Stimulated activated CD4-positive, alpha-beta T cell treated with anti-CD3 and anti-CD28 coated beads, Interleukin-4, amount 100 ng/mL, for 1 hour (primary cell): ENCODE measurements around the gene SLC35A2.

Experiments used
- DNase-seq: peaks from one replicate; pipeline ENCODE4 v3.0.0-alpha.2; 2020

Gene SLC35A2

GRCh38 chrX:48911412-48912182 is at the start of gene SLC35A2:
Gene SLC35A2, minus strand, starts transcription at chrX:48911646. Its CDS starts 10 bp downstream, at chrX:48911636.
- DNase-seq, result peak; percentile 84

- DNase-seq, result no peak
Measured at GRCh38 chrX:48960291-48960690, 48.8 kb upstream of the SLC35A2 start.

GRCh38 chrX:48958635-48959094 is 47.2 kb upstream of the SLC35A2 start:
- no peak for DNase-seq

- DNase-seq, result peak; percentile 86
Measured at GRCh38 chrX:48957827-48958634, 46.6 kb upstream of the SLC35A2 start.

- peak; percentile 73 for DNase-seq
Measured at GRCh38 chrX:48957477-48957826, 46.0 kb upstream of the SLC35A2 start, which contains the start of gene OTUD5. Gene OTUD5, minus strand, starts transcription at chrX:48957607. Its CDS starts 37 bp downstream, at chrX:48957570.

GRCh38 chrX:48956728-48957414 is 45.4 kb upstream of the SLC35A2 start:
- DNase-seq, result peak; percentile 62

GRCh38 chrX:48948589-48948988 is 37.1 kb upstream of the SLC35A2 start:
- DNase-seq, result no peak

- DNase-seq, result peak; percentile 51
Measured at GRCh38 chrX:48945517-48946348, 34.3 kb upstream of the SLC35A2 start.

- no peak for DNase-seq
Measured at GRCh38 chrX:48942895-48943294, 31.4 kb upstream of the SLC35A2 start.

GRCh38 chrX:48940404-48940955 is 29.0 kb upstream of the SLC35A2 start:
- DNase-seq, result no peak

- DNase-seq, result no peak
Measured at GRCh38 chrX:48939524-48940228, 28.2 kb upstream of the SLC35A2 start.

GRCh38 chrX:48938721-48939425 is 27.4 kb upstream of the SLC35A2 start:
- peak; percentile 67 for DNase-seq

GRCh38 chrX:48937054-48937907 is 25.8 kb upstream of the SLC35A2 start:
- DNase-seq, result peak; percentile 83

- DNase-seq, result no peak
Measured at GRCh38 chrX:48936429-48937053, 25.1 kb upstream of the SLC35A2 start.

- no peak for DNase-seq
Measured at GRCh38 chrX:48935301-48935670, 23.8 kb upstream of the SLC35A2 start.

GRCh38 chrX:48934581-48935300 is 23.3 kb upstream of the SLC35A2 start:
- no peak for DNase-seq

- peak; percentile 37 for DNase-seq
Measured at GRCh38 chrX:48933757-48934156, 22.3 kb upstream of the SLC35A2 start.

- DNase-seq, result no peak
Measured at GRCh38 chrX:48927736-48928382, 16.4 kb upstream of the SLC35A2 start.
